ENCODE results near the gene GRAP2.

DNA sequence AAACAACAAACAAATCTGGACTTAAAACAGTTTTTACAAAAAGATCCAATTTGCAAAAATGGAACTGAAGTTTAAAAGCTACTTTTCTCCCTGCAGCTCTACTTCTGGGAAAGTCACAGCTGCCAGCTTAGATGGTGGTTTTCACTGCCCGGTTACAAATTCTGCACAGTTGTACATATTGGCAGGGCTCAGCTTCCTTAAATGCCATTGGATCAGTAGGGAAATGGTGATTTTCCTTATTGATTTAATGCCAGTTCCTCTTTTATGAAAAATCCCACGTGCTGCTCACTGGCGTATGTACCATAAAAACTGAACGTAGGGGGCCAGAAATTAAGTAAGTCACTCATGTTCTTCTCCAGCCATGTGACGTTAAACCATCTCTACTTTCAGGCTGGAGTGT, 22.8 kb downstream of the GRAP2 start:
- TF ChIP-seq TAF1 (IDR thresholded peaks at IDR 0.05; ENCODE audit: low read depth, low read length) = no peak
- TF ChIP-seq HDAC2 (IDR thresholded peaks at IDR 0.05; ENCODE audit: borderline replicate concordance in 1 of 2, low read depth in 2 of 2, low read length in 2 of 2) = no peak
- no peak for TF ChIP-seq RNF2 (IDR thresholded peaks at IDR 0.05; ENCODE audit: borderline replicate concordance, low read depth, low read length, missing control alignments, poor library complexity, severe bottlenecking)
- TF ChIP-seq, protein P1, sequence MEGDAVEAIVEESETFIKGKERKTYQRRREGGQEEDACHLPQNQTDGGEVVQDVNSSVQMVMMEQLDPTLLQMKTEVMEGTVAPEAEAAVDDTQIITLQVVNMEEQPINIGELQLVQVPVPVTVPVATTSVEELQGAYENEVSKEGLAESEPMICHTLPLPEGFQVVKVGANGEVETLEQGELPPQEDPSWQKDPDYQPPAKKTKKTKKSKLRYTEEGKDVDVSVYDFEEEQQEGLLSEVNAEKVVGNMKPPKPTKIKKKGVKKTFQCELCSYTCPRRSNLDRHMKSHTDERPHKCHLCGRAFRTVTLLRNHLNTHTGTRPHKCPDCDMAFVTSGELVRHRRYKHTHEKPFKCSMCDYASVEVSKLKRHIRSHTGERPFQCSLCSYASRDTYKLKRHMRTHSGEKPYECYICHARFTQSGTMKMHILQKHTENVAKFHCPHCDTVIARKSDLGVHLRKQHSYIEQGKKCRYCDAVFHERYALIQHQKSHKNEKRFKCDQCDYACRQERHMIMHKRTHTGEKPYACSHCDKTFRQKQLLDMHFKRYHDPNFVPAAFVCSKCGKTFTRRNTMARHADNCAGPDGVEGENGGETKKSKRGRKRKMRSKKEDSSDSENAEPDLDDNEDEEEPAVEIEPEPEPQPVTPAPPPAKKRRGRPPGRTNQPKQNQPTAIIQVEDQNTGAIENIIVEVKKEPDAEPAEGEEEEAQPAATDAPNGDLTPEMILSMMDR (IDR thresholded peaks at IDR 0.05; ENCODE audit: control extremely low read depth in 1 of 3, insufficient read depth in 1 of 3, low read depth in 1 of 3, low read length in 3 of 3) = no peak
- TF ChIP-seq SRF (IDR thresholded peaks at IDR 0.05; ENCODE audit: low read depth, low read length) = no peak
- no peak for TF ChIP-seq POLR2AphosphoS5 (IDR thresholded peaks at IDR 0.05; ENCODE audit: low read depth, low read length)
- no peak for TF ChIP-seq EZH2 (IDR thresholded peaks at IDR 0.05; ENCODE audit: low read depth, low read length, severe bottlenecking)
- TF ChIP-seq FOSL1 (IDR thresholded peaks at IDR 0.05; ENCODE audit: insufficient read depth, low read depth, low read length) = no peak
- no peak for TF ChIP-seq GABPA (IDR thresholded peaks at IDR 0.05; ENCODE audit: borderline replicate concordance, insufficient read depth, low read length)
- no peak for TF ChIP-seq ZNF274 (IDR thresholded peaks at IDR 0.05; ENCODE audit: borderline replicate concordance, extremely low read depth, low read length)
- no peak for TF ChIP-seq CEBPB (IDR thresholded peaks at IDR 0.05; ENCODE audit: low read depth, low read length)
- TF ChIP-seq EP300 (IDR thresholded peaks at IDR 0.05; ENCODE audit: borderline replicate concordance in 1 of 2, low read depth in 2 of 2, low read length in 2 of 2) = no peak
- no peak for TF ChIP-seq POLR2A (IDR thresholded peaks at IDR 0.05; ENCODE audit: control extremely low read depth in 1 of 2, low read depth in 2 of 2, low read length in 2 of 2)

Measured in H1 (cell line).